ENCODE data around the gene STARD3NL.
"Not testable (repeated sequence)": the region's sequence is repeated elsewhere in the genome, so short reads cannot be mapped to it uniquely, and the experiment has no call there.

The STARD3NL gene

DNA sequence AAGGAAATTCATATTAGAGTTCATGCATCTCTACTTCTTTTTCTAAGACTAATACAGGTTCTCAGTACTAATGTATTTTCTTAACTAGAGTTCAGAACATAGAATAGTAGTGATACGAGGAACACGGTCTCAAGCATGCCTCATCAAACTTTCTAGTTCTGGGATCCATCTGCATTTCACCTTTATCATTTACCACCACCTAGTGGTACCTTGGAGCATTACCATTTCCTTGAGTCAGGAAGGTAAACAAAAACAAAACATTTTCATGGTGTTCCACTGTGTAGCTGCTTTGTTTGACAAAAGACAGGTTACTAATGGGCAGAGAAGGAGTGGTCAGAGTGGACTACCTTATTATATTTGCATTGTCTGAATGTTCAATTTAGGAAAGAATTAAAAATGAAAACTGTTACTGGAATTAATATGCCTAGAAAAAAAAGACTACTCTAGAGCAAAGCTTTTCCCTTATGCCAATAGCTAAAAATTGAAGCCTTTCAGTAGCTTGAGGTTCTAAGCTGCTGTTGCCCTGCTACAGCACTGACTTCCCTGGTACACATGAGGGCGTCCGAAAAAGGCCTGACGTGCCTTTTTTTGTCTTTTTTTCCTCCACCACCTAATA lies 44.5 kb downstream of the STARD3NL start:
- no peak for DNase-seq (ENCODE audit: low read depth, low spot score)

DNA sequence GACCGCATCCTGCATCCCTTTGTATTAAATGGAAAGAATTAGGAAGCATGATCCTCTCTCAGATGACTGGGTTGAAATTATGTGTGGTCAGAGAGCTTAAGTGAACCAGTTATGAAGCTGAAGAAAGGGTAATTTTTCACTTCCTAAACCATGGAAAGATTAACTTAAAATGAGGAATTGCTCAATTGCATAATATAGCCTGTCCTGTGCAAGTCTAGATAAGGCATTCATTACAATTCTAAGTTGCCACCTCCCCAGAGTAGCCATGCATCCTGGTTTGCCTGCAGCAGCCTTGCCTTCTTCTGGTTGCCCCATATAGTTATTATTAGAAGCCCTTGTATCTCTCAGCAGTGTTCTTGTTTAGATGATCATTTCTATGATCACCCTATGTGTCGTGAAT lies 45.3 kb downstream of the STARD3NL start:
- DNase-seq (ENCODE audit: low read depth, low spot score), result no peak

DNA sequence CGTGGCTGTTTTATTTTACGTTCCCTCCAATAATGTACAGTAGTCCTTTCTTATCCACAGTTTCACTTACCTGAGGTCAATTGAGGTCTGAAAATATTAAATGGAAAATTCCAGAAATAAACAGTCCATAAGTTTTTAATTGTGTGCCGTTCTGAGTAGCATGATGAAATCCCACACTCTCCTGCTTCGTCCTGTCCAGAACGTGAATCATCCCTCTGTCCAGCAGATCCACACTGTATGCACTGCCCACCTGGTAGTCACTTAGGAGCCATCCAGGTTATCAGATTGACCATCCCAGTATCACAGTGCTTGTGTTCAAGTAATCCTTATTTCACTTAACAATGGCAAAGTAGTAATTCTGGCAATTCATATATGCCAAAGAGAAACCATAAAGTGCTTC lies 46.3 kb downstream of the STARD3NL start:
- DNase-seq (ENCODE audit: low read depth, low spot score), result no peak

DNA sequence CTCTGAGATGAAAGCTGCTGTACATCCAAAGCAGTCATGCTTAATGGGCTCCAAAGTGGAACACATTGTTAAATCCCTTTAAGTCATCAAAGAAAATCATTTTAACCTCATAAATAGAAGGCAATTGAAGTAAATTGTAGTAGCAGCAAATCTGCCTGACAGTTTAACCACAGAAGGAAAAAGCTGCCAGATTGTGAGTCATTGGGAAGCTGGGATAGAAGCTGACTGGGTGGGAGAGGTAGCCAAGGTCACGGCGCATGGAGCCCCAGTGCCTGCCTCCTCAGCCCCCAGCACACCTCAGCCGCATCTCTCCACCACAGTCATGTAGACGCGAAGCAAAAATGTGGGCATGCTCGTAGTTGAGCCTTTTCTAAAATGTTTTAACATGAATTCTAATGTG lies 51.3 kb downstream of the STARD3NL start:
- DNase-seq (ENCODE audit: low read depth, low spot score), result no peak

DNA sequence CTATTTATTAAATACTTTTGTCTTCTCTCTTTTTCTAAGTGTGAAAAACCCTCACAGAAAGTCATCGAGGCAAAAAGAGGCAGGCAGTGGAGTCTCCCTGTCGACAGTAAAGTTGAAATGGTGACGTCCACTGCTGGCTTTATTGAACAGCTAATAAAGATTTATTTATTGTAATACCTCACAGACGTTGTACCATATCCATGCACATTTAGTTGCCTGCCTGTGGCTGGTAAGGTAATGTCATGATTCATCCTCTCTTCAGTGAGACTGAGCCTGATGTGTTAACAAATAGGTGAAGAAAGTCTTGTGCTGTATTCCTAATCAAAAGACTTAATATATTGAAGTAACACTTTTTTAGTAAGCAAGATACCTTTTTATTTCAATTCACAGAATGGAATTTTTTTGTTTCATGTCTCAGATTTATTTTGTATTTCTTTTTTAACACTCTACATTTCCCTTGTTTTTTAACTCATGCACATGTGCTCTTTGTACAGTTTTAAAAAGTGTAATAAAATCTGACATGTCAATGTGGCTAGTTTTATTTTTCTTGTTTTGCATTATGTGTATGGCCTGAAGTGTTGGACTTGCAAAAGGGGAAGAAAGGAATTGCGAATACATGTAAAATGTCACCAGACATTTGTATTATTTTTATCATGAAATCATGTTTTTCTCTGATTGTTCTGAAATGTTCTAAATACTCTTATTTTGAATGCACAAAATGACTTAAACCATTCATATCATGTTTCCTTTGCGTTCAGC lies 52.0 kb downstream of the STARD3NL start:
- no peak for DNase-seq (ENCODE audit: low read depth, low spot score)

DNA sequence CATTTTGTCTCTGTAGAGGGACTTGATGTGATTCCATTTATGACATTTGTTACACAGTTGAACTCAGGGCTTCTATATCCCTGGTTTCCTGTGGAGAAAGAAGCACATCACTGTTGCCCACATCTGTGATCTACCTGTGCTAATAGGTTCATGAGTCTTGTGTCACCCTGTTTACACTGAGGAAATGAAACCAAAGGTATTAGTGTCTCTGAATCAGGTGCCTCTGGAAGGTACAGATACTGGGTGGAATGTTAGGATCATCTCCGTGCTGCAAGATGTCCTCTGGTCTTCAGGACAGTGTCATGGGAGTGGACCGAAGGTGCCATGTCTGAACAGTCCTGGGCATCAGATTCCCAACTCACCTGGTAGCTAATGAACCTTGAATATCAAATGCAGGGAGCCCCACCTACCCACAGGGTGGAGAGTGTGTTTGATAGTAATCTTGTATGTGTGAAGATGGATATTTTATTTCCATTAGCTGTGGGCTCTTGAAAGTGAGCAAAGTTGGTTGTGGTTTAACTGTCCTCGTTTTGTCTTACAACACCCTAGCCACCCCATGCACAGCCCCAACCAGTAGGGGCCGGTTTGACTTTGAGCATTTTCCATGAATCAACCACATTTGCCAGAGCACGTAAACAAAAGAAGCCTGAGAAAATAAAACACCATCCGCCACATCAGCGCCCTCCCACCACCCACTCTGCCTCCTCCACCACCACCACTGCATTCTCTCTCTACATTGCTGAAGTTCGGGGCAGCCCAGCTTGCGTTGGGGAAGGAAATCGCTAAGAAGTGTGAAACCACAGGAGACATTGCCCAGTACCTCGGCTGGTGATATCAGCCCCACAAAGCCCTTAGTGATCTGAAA lies 54.7 kb downstream of the STARD3NL start:
- peak; percentile 25 for DNase-seq (ENCODE audit: low read depth, low spot score)

DNA sequence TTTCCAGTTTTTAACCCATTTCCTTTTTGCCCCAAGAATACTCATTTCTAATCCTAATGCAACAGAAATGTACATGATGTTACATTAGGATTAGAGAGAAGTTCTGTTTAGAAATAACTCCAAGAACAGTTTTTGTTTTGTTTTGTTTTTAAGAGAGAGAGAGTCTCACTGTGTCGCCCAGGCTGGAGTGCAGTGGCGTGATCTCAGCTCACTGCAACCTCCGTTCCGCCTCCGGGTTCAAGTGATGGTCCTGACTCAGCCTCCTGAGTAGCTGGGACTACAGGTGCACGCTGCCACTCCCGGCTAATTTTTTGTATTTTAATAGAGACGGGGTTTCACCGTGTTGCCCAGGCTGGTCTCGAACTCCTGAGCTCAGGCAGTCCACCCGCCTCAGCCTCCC lies 56.7 kb downstream of the STARD3NL start:
- not testable (repeated sequence) for DNase-seq (ENCODE audit: low read depth, low spot score)

DNA sequence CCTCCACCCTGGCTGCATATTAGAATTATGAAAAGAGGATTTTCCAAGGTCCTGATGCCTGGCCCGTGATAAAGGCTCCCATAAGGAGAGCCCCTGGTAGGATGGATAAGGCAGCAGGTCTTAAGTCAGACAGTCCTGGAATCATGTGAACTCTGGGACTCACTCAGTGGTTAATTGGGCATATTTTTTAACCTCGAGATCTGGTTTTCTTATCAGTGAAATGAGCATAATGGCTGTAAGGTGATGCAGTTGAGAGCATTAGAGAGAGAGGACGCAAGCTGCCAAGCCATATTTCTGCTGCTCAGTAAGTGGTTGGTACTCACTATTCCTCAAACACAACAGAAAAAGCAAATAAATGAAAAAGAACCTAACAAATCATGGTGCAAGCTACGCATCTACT lies 57.6 kb downstream of the STARD3NL start:
- DNase-seq (ENCODE audit: low read depth, low spot score), result no peak

DNA sequence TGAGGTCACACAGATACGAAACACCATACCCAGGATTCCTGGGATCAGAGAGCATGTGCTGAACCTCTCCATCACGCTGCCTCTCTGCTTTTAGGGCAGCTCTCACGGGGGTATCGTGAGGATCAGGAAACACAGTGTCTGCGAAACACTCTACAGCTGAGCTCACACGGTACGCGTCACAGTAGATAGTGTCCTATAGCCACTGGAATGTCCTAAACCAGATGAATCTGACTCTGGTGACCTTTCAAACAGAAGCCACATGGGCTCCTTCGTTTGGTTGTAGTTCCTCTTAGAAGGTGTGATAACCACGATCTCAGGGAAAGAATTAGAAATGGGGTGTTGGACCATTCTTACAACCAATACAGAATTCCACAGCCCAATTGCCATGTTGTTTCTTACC lies 61.1 kb downstream of the STARD3NL start:
- DNase-seq (ENCODE audit: low read depth, low spot score), result not testable (repeated sequence)

DNA sequence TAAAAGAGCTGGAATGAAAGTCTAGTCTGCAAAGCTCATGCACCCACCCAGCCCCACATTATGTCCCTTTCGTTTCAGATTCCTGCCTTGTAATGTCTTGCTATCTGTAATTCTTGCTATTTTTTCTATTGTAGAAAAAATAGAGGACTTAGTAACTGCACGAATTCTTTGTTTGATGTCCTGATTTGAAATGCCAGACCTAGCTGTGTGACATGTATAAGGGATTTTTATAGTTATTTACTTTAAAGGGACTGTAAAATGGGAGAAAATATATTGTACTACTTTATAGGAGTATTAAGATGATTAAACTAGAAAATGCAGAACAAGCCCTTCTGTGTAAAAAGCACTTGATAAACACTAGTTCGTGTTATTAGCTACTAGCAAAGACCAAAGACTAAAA lies 63.0 kb downstream of the STARD3NL start:
- no peak for DNase-seq (ENCODE audit: low read depth, low spot score)

DNA sequence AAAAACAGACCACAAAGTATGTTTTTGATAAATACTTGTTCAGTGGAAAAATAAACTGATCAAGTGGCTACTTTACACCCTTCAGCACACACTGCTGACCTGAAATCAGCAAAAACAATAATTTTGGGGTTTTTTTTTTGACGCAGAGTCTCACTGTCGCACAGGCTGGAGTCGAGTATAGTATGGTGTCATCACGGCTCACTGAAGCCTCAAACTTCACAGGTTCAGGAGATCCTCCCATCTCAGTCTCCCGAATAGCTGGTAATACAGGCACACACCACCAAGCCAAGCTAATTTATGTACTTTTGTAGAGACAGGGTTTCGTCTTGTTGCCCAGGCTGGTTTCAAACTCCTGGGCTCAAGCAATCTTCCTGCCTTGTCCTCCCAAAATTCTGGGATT lies 64.8 kb downstream of the STARD3NL start:
- no peak for DNase-seq (ENCODE audit: low read depth, low spot score)

DNA sequence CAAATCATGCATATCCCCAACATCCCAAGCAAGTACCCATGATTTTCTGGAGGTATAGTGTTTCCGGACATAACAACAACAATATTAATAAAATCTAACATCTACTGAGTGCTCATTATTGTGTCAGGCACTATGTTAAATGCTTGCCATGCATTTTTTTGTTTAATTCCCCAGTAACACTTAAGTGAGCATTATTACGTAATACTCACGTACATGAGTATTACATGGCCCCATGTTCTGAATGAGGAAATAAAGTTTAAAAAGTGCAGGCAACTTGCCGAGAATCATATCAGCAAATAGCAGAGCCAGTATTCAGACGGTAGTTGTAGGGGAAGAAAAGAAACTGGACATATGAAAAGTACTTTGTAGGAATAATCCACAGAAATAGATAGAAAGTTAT lies 65.3 kb downstream of the STARD3NL start:
- not testable (repeated sequence) for DNase-seq (ENCODE audit: low read depth, low spot score)

DNA sequence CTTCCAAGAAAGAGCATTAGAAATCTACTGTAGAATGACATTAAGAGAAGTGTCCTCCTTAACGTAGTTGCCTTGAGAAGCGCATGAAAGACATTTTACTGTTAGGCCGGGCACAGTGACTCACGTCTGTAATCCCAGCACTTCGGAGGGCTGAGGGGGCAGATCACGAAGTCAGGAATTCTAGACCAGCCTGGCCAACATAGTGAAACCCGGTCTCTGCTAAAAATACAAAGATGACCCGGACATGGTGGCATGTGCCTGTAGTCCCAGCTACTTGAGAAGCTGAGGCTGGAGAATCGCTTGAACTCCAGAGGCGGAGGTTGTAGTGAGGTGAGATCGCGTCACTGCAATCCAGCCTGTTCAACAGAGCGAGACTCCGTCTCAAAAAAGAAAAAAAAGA lies 66.5 kb downstream of the STARD3NL start:
- DNase-seq (ENCODE audit: low read depth, low spot score), result no peak

DNA sequence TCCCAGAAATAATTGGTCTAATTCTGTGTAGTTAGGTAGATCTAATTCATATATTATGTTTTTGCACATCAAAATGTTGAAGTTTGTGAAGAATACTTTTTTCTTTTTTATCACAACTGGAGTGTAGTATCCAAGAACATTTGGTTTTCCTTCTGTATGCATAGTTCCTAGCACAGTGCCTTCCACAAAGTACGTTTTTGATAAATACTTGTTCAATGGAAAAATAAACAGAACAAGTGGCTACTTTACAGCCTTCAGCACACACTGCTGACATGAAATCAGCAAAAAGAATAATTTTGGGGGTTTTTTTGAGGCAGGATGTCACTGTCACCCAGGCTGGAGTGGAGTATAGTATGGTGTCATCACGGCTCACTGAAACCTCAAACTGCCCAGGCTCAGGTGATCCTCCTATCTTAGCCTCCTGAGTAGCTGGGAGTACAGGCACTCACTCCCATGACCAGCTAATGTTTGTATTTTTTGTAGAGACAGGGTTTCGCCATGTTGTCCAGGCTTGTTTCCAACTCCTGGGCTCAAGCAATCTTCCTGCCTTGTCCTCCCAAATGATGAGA lies 67.4 kb downstream of the STARD3NL start:
- no peak for DNase-seq (ENCODE audit: low read depth, low spot score)

DNA sequence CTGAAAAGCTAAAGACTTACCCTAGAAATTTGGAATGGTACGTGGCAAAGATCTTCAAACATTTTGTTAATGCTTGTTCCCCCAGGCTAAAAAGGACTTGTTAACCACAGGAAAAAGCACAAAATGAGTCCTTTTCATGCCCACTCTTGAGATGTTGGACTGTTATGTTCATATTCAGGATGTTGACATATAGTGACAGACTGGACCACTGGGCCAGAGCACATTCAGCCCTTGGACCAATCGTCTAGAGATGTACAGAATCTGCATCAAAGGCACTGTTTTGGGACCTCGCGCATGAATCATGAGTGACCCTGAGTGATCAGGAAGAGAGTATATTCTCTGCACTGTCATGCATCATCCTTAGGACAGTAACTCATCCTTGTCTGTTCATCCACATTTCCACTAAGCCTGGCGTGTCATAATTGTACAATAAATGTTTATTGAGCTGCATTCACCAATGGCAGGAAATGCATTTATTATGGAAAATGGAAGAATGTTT lies 70.1 kb downstream of the STARD3NL start:
- no peak for DNase-seq (ENCODE audit: low read depth, low spot score)

DNA sequence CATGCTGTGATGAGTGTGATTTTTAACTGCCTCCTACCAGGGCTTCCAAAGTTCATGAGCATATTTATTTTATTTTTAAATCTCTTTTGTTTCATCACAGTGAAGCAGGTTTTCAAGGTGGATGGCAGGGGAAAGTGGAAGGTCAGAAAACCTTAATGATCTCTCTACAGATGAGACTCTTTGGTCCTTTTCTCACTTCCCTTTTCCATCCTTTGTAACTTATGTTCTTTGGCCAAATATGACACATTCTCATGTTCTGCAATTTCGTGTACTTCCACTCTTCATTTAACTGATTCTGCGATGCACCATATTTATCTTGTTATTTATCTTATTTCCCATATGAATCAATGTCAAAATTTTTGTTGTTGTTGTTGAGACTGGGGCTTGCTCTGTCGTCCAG lies 71.8 kb downstream of the STARD3NL start:
- not testable (repeated sequence) for DNase-seq (ENCODE audit: low read depth, low spot score)

DNA sequence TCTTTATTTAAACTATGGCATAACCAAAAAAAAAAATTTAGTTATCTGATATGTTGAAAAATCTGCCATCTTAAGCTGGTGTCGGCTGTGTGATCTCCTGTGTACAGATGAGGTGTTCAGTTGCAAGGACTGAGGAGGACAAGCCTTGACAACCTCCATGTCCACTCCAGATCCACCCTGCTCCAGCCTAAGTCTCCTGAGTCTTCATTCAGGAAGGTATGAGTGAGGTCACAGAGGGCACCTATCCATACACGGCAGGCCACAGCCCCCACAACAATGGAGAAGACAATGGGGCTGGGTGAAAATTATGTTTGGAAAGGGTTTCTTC lies 79.3 kb downstream of the STARD3NL start:
- DNase-seq (ENCODE audit: low read depth, low spot score), result no peak

DNA sequence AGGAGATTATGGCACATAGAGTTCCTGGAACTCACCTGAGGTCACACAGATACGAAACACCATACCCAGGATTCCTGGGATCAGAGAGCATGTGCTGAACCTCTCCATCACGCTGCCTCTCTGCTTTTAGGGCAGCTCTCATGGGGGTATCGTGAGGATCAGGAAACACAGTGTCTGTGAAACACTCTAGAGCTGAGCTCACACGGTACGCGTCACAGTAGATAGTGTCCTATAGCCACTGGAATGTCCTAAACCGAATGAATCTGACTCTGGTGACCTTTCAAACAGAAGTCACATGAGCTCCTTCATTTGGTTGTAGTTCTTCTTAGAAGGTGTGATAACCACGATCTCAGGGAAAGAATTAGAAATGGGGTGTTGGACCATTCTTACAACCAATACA lies 81.1 kb downstream of the STARD3NL start:
- not testable (repeated sequence) for DNase-seq (ENCODE audit: low read depth, low spot score)

DNA sequence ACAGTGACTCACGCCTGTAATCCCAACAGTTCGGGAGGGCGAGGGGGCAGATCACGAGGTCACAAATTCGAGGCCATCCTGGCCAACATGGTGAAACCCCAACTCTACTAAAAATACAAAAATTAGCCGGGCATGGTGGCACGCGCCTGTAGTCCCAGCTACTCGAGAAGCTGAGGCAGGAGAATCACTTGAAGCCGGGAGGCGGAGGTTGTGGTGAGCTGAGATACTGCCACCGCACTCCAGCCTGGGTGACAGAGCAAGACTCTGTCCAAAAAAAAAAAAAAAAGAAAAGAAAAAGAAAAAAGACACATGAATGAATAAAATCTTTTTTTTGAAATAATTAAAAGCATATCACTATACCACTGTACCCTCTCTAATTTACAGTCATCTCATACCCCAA lies 83.6 kb downstream of the STARD3NL start:
- DNase-seq (ENCODE audit: low read depth, low spot score), result not testable (repeated sequence)

DNA sequence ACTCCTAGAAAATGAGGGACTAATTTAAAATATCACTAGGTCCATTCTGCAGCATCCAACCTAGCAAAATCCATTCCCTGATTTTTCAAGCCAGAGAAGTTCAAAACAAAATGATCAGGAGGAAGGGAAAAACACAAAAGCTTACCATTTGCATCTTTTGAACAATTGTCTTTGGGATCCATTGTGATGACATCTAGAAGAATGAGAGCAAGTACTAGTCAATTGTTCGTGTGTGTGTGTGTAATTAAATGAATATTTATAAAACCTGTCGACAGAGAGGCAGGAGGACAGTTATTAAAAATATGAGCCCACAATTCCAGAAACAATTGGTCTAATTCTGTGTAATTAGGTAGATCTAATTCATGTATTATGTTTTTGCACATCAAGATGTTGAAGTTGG lies 84.0 kb downstream of the STARD3NL start:
- DNase-seq (ENCODE audit: low read depth, low spot score), result not testable (repeated sequence)

DNA sequence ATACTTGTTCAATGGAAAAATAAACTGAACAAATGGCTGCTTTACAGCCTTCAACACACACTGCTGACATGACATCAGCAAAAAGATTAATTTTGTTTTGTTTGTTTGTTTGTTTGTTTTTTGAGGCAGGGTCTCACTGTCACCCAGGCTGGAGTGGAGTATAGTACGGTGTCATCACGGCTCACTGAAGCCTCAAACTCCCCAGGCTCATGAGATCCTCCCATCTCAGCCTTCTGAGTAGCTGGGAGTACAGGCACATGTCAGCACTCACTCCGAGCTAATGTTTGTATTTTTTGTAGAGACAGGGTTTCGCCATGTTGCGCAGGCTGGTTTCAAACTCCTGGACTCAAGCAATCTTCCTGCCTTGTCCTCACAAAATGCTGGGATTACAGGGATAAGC lies 84.5 kb downstream of the STARD3NL start:
- DNase-seq (ENCODE audit: low read depth, low spot score), result no peak

DNA sequence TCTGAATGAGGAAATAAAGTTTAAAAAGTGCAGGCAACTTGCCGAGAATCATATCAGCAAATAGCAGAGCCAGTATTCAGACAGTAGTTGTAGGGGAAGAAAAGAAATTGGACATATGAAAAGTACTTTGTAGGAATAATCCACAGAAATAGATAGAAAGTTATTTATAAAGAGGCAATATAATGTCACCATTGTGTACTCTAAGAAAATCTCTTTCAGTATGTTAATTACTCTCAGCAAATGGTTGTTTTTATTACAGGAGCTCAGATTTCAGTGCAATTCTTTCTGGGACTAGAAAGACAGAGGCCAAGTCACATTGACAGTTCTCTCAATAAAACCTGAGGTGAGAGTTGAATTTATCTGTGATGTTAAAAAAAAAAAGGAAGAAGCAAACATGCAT lies 85.2 kb downstream of the STARD3NL start:
- not testable (repeated sequence) for DNase-seq (ENCODE audit: low read depth, low spot score)

Measured in activated naive CD8-positive, alpha-beta T cell treated with anti-CD3 and anti-CD28 coated beads, Interleukin-2, amount 50 U/mL, for 16 hours (primary cell).